ENCODE measurements around the gene TMEM26. TPM values are rescaled to one million over a fixed set of nuclear protein-coding genes. Genes with fewer than 3 reads are reported as not detected.

Gene TMEM26
- total RNA-seq, 1 donor from 2014 or later: under 0.01 TPM

- no peak overlapping the region for H3K4me3 ChIP-seq (ENCODE audit: low read depth, low read length)
- no peaks in the 10 kb centered on the region for H3K36me3 ChIP-seq (ENCODE audit: control insufficient read depth, insufficient read depth, low read length)
- TF ChIP-seq CTCF (IDR thresholded peaks at IDR 0.05; ENCODE audit: insufficient read depth, low read length, severe bottlenecking): no peak
- no peaks in the 10 kb centered on the region for H3K27me3 ChIP-seq (ENCODE audit: control insufficient read depth, insufficient read depth, low read length)
- DNase-seq (ENCODE audit: low read depth): no peak
- no peak for FAIRE-seq
Observed at GRCh38 chr10:61359452-61359851, 93.7 kb downstream of the TMEM26 start.

GRCh38 chr10:61357687-61358086 lies 95.5 kb downstream of the TMEM26 start:
- TF ChIP-seq CTCF (IDR thresholded peaks at IDR 0.05; ENCODE audit: insufficient read depth, low read length, severe bottlenecking): no peak
- Histone ChIP-seq H3K4me3 (ENCODE audit: low read depth, low read length) (no peak overlapping the region), H3K36me3 (ENCODE audit: control insufficient read depth, insufficient read depth, low read length) (no peaks in the 10 kb centered on the region), H3K27me3 (ENCODE audit: control insufficient read depth, insufficient read depth, low read length) (no peaks in the 10 kb centered on the region)
- DNase-seq (ENCODE audit: low read depth) (no peak), FAIRE-seq (no peak)

Other genes with a start within 250 kb of the TMEM26 start
- gene CABCOCO1, start 209.5 kb upstream of the TMEM26 start, total RNA-seq: not detected in 2 replicates

All from bronchial epithelial cell (primary cell).